Endothelial cell of umbilical vein (primary cell): ENCODE data around the gene CPNE9. TPM values are rescaled to one million over a fixed set of nuclear protein-coding genes. Genes with fewer than 3 reads are reported as not detected.

Experiments
- BruUV-seq: library from RNA; stranded (reverse); fragments of 400-500 nt; replicated peaks from 2 replicates; lab custom pipeline; 2021; lab: Mats Ljungman, UMichigan
- CTCF ChIA-PET: fragments of 300-600, 350-600 bp; sonication (Branson Sonifier 250); formaldehyde crosslinking; loops from one replicate; lab custom pipeline; 2021; ENCODE audit warnings: antibody characterized with exemption, inconsistent platforms; lab: Charles Lee
- POLR2A ChIA-PET: fragments of 300-600, 350-600 bp; sonication (Branson Sonifier 250); formaldehyde crosslinking; loops from one replicate; lab custom pipeline; 2021; ENCODE audit warnings: antibody characterized with exemption, inconsistent platforms; lab: Charles Lee
- DNase-seq: peaks from one replicate; pipeline ENCODE4 v3.0.0-alpha.2; 2011; ENCODE audit warnings: low read depth, low spot score
- FAIRE-seq: peaks from 2 replicates; lab custom pipeline; 2011; peaks lifted over from hg19 to GRCh38; lab: Jason Lieb, UNC
- H2AFZ ChIP-seq: 2 replicates; pipeline ENCODE4 v1.6.0; 2012; ENCODE audit warnings: low read depth, low read length, control low read depth, inconsistent platforms
- H3K27ac ChIP-seq: 2 replicates; pipeline ENCODE4 v1.5.1; 2011; ENCODE audit warnings: low read depth, mild to moderate bottlenecking, control low read depth, low read length, moderate library complexity; ENCODE audit not compliant: insufficient read depth
- H3K27me3 ChIP-seq, 2 experiments: 2 replicates each; pipeline versions ENCODE4 v1.6.0 to v1.6.1; 2011; ENCODE audit warnings: low read length in 2 of 2, mixed read lengths in 1 of 2; ENCODE audit not compliant: control insufficient read depth in 2 of 2, insufficient read depth in 2 of 2
- H3K36me3 ChIP-seq, 2 experiments: 2 replicates in 1 of 2; 3 replicates in 1 of 2; pipeline ENCODE4 v1.5.1; 2011; ENCODE audit warnings: low read length in 2 of 2, mild to moderate bottlenecking in 1 of 2, moderate library complexity in 1 of 2; ENCODE audit not compliant: control insufficient read depth in 2 of 2, insufficient read depth in 2 of 2; ENCODE audit errors: extremely low read depth in 1 of 2
- H3K4me1 ChIP-seq: 3 replicates; pipeline ENCODE4 v1.5.1; 2011; ENCODE audit warnings: mild to moderate bottlenecking, low read length; ENCODE audit not compliant: control insufficient read depth, insufficient read depth; ENCODE audit errors: extremely low read depth
- H3K4me2 ChIP-seq: 2 replicates; pipeline ENCODE4 v1.6.1; 2011; ENCODE audit warnings: low read length, control low read depth, mixed read lengths; ENCODE audit not compliant: insufficient read depth
- H3K4me3 ChIP-seq, 3 experiments: fragments of 200-600 bp in 1 of 3; sonication (generic), shearing (Covaris generic) in 1 of 3; replicated peaks in 1 of 3; 2 replicates each; pipeline ENCODE4 v1.5.1; 2011 to 2016; ENCODE audit warnings: control low read depth in 3 of 3, low read length in 3 of 3, mild to moderate bottlenecking in 2 of 3, inconsistent platforms in 1 of 3, low read depth in 1 of 3, moderate library complexity in 1 of 3; ENCODE audit not compliant: insufficient read depth in 1 of 3
- H3K79me2 ChIP-seq: 2 replicates; pipeline ENCODE4 v1.6.0; 2012; ENCODE audit warnings: low read length, inconsistent platforms; ENCODE audit not compliant: control insufficient read depth, insufficient read depth
- H3K9ac ChIP-seq: replicated peaks from 2 replicates; pipeline ENCODE3; 2011; ENCODE audit warnings: low read length, control low read depth; ENCODE audit not compliant: insufficient read depth; ENCODE audit errors: extremely low read depth
- H3K9me1 ChIP-seq: replicated peaks from 3 replicates; pipeline ENCODE4 v1.6.0; 2011; ENCODE audit warnings: mild to moderate bottlenecking, low read length; ENCODE audit not compliant: control insufficient read depth, insufficient read depth; ENCODE audit errors: extremely low read depth
- H3K9me3 ChIP-seq: replicated peaks from 2 replicates; pipeline ENCODE4 v1.5.1; 2012; ENCODE audit warnings: low read length, inconsistent platforms; ENCODE audit not compliant: control insufficient read depth, insufficient read depth
- H4K20me1 ChIP-seq: replicated peaks from 2 replicates; pipeline ENCODE3; 2011; ENCODE audit warnings: mild to moderate bottlenecking, low read length; ENCODE audit not compliant: control insufficient read depth, insufficient read depth; ENCODE audit errors: extremely low read depth
- CTCF ChIP-seq, 2 donors: IDR thresholded peaks; 1 replicate in 1 of 2; 2 replicates in 1 of 2; pipeline ENCODE4 v1.5.1; 2011; ENCODE audit warnings: low read length in 2 of 2, mild to moderate bottlenecking in 2 of 2, moderate library complexity in 2 of 2, control low read depth in 1 of 2, inconsistent platforms in 1 of 2, low read depth in 1 of 2; ENCODE audit not compliant: insufficient read depth in 1 of 2; ENCODE audit errors: extremely low read depth in 1 of 2
- EZH2 ChIP-seq: IDR thresholded peaks from 2 replicates; pipeline ENCODE4 v1.6.1; 2012; ENCODE audit warnings: borderline replicate concordance, low read depth, mild to moderate bottlenecking, moderate library complexity, low read length, inconsistent platforms; ENCODE audit not compliant: severe bottlenecking
- GATA2 ChIP-seq: IDR thresholded peaks from 2 replicates; pipeline ENCODE4 v1.7.0; 2011; ENCODE audit warnings: low read depth, mild to moderate bottlenecking, moderate library complexity, mixed read lengths, low read length; ENCODE audit not compliant: insufficient read length, insufficient read depth
- POLR2A ChIP-seq: IDR thresholded peaks from 2 replicates; pipeline ENCODE4 v1.6.1; 2012; ENCODE audit warnings: low read depth, mild to moderate bottlenecking, control low read depth, low read length
- POLR2AphosphoS5 ChIP-seq: IDR thresholded peaks from 2 replicates; pipeline ENCODE4 v1.6.1; 2012; ENCODE audit warnings: low read depth, mild to moderate bottlenecking, control low read depth, low read length, moderate library complexity; ENCODE audit not compliant: insufficient read depth
- dilution Hi-C: fragments of 300-500 bp; cut with MboI; formaldehyde crosslinking; loops from one replicate; pipeline ENCODE4 v1.15.0; 2019; ENCODE audit warnings: low sequenced_read_pairs; ENCODE audit not compliant: extremely low pct_ligation_motif_present
- intact Hi-C: fragments of 100-400 bp; cut with micrococcal nuclease; formaldehyde crosslinking; loops from one replicate; pipeline ENCODE4 v1.10.0; 2022
- polyA plus RNA-seq, 4 experiments: library from polyadenylated mRNA; depleted of rRNA in 3 of 4; stranded (reverse) in 3 of 4; unstranded in 1 of 4; fragments of >200 nt; gene quantifications; 2 replicates each; pipeline versions ENCODE4 v1.2.1 to v1.2.3, GENCODE V29; 2011 to 2012; ENCODE audit warnings: missing spikeins in 1 of 4
- total RNA-seq: library from RNA; stranded (reverse); gene quantifications from 2 replicates; pipeline ENCODE4 v1.2.3, GENCODE V29; 2021

CPNE9 gene
- total and polyA plus RNA-seq, 2 donors (not counting 3 experiments of a cell fraction or from before 2014, with no cell fraction given), result not detected

GRCh38 chr3:9700536-9700935, 3.1 kb upstream of the CPNE9 start:
- Histone ChIP-seq H3K9me1 (no peaks in the 10 kb centered on the region), H3K36me3 (peaks cover 0 to 12% of the 10 kb centered on the region in 2 experiments), H3K79me2 (no peaks in the 10 kb centered on the region), H3K4me3 (no peak overlapping the region), H4K20me1 (no peaks in the 10 kb centered on the region), H3K27ac (no peak overlapping the region), H3K4me1 (peaks cover 7% of the 10 kb centered on the region), H3K27me3 (peaks cover 1 to 3% of the 10 kb centered on the region in 2 experiments), H3K9ac (no peak overlapping the region), H2AFZ (no peak overlapping the region), H3K9me3 (no peaks in the 10 kb centered on the region), H3K4me2 (no peak overlapping the region)
- CTCF ChIA-PET, result interaction anchor here (0.7 kb wide), 1 partner anchor 164 kb away, joined by 3 read pairs; no protein-coding TSS in a partner anchor
- BruUV-seq, result no TSS peak
- TF ChIP-seq GATA2, result no peak
- POLR2A ChIA-PET, result no interaction called here
- FAIRE-seq (no peak), DNase-seq (no peak)
- intact Hi-C loops, result loop anchor here (10.0 kb wide), 1 partner anchor 346 kb away; no protein-coding TSS in a partner anchor
- dilution Hi-C loops, result no loop called here

GRCh38 chr3:9701006-9701405, 2.6 kb upstream of the CPNE9 start:
- Histone ChIP-seq H3K79me2 (no peaks in the 10 kb centered on the region), H3K36me3 (peaks cover 0 to 12% of the 10 kb centered on the region in 2 experiments), H3K4me2 (no peak overlapping the region), H3K4me1 (peaks cover 7% of the 10 kb centered on the region), H3K9me1 (no peaks in the 10 kb centered on the region), H3K27ac (no peak overlapping the region), H3K9ac (no peak overlapping the region), H3K27me3 (peaks cover 1 to 3% of the 10 kb centered on the region in 2 experiments), H3K4me3 (no peak overlapping the region), H4K20me1 (no peaks in the 10 kb centered on the region), H2AFZ (no peak overlapping the region), H3K9me3 (no peaks in the 10 kb centered on the region)
- intact Hi-C loops, result loop anchor here (10.0 kb wide), 1 partner anchor 346 kb away; no protein-coding TSS in a partner anchor
- ChIA-PET POLR2A (no interaction called here), CTCF (no interaction called here)
- dilution Hi-C loops, result no loop called here
- no peak for DNase-seq
- no peak for TF ChIP-seq CTCF (IDR thresholded peaks at IDR 0.05; ENCODE audit: extremely low read depth in 1 of 2, insufficient read depth in 1 of 2, low read depth in 1 of 2, low read length in 2 of 2)
- TF ChIP-seq EZH2, result no peak
- no peak for TF ChIP-seq GATA2
- no peak for TF ChIP-seq POLR2AphosphoS5
- no peak for TF ChIP-seq POLR2A
- BruUV-seq, result no TSS peak
- FAIRE-seq, result no peak
